ENCODE data around the gene CDH4.
"Not testable (repeated sequence)": the region's sequence is repeated elsewhere in the genome, so short reads cannot be mapped to it uniquely, and the experiment has no call there.

The CDH4 gene

DNA sequence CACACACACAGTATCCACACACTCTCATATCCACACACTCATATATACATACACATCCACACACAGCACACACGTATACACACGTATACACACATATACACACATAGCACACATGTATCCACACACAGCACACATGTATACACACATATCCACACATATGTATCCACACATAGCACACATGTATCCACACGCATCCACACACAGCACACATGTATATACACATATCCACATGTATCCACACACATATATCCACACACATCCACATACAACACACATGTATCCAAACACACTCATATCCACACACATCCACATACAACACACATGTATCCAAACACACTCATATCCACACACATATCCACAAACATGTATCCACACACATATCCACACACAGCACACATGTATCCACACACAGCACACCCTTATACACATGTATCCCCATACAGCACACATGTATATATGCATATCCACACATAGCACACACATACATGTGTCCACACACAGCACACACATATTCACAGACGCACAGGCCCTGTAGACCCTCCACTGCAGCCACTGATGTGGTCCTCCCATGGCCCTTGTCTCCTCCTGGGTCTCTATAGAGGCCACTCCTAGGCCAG, 172.1 kb downstream of the CDH4 start:
- no peak overlapping the region for H3K27ac ChIP-seq (ENCODE audit: extremely low read depth, low read depth, low read length)
- TF ChIP-seq, protein P1, sequence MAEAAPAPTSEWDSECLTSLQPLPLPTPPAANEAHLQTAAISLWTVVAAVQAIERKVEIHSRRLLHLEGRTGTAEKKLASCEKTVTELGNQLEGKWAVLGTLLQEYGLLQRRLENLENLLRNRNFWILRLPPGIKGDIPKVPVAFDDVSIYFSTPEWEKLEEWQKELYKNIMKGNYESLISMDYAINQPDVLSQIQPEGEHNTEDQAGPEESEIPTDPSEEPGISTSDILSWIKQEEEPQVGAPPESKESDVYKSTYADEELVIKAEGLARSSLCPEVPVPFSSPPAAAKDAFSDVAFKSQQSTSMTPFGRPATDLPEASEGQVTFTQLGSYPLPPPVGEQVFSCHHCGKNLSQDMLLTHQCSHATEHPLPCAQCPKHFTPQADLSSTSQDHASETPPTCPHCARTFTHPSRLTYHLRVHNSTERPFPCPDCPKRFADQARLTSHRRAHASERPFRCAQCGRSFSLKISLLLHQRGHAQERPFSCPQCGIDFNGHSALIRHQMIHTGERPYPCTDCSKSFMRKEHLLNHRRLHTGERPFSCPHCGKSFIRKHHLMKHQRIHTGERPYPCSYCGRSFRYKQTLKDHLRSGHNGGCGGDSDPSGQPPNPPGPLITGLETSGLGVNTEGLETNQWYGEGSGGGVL (tag by site-specific recombination; IDR thresholded peaks at IDR 0.05) = no peak
- TF ChIP-seq, protein P2, sequence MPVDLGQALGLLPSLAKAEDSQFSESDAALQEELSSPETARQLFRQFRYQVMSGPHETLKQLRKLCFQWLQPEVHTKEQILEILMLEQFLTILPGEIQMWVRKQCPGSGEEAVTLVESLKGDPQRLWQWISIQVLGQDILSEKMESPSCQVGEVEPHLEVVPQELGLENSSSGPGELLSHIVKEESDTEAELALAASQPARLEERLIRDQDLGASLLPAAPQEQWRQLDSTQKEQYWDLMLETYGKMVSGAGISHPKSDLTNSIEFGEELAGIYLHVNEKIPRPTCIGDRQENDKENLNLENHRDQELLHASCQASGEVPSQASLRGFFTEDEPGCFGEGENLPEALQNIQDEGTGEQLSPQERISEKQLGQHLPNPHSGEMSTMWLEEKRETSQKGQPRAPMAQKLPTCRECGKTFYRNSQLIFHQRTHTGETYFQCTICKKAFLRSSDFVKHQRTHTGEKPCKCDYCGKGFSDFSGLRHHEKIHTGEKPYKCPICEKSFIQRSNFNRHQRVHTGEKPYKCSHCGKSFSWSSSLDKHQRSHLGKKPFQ (tag by site-specific recombination; IDR thresholded peaks at IDR 0.05) = peak; percentile 66
- H3K36me3 ChIP-seq (ENCODE audit: control insufficient read depth in 2 of 2, insufficient read depth in 1 of 2, low read length in 2 of 2) = no peaks in the 10 kb centered on the region
- no peaks in the 10 kb centered on the region for H3K9me3 ChIP-seq (ENCODE audit: control insufficient read depth, insufficient read depth, low read depth, low read length)
- H3K4me3 ChIP-seq (ENCODE audit: low read depth, low read length) = no peak overlapping the region
- no peaks in the 10 kb centered on the region for H3K4me1 ChIP-seq (ENCODE audit: control insufficient read depth, insufficient read depth, low read length)
- POLR2A ChIA-PET = no interaction called here
- CTCF ChIA-PET = no interaction called here

DNA sequence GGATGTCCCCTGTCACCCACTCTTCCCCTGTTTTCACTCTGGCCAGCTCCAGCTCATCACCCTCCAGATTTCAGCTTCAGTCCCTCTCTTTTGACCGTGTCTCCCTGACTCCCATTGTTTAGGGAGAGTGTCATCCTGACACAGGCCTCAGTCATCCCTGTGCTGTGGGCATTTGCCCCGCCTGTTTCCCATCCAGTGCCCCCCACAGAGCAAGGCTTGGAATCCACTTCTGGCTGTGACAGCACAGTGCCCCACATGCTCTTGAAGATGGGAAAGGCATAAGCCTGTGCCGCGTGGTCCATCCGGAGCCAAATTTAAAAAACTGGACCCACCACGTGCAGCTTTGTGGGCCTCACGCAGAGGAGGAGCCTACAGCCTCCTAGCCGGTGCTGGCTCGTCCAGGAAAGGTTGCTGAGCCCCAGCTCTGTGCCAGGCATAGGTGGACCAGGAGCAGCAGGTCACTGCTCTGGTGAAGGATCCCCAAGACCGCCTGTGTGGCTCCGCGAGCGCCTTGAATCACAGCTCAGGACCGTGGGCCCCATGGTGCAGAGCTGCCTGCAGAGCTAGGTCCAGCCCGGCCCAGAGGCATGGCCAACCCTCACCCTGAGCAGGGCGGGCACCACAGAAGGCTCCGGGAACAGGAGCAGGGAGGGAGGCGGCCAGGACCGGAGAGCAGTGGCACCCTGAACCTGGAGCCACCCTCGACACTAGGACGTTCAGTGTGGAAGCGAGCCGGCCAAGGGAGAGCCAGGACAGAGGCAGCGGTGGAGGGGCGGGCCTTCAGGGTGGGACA, 172.8 kb downstream of the CDH4 start:
- ChIA-PET POLR2A (no interaction called here), CTCF (no interaction called here)

DNA sequence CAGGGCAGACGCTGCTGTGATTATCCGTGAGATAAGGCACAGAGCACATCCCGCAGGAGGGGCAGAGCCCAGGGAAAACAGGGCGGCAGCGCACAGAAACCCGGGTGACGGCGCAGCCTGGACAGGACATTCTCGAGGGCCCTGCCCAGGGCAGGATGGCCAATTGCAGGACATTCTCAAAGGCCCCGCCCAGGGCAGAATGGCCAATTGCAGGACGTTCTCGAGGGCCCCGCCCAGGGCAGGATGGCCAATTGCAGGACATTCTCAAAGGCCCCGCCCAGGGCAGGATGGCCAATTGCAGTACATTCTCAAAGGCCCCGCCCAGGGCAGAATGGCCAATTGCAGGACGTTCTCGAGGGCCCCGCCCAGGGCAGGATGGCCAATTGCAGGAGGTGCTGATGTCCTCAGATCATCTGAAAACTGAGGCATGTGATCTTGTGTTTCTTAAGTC, 173.5 kb downstream of the CDH4 start:
- H3K9me3 ChIP-seq (ENCODE audit: control insufficient read depth, insufficient read depth, low read depth, low read length); H3K36me3 ChIP-seq (ENCODE audit: control insufficient read depth in 2 of 2, insufficient read depth in 1 of 2, low read length in 2 of 2); H3K4me3 ChIP-seq (ENCODE audit: low read depth, low read length); CTCF ChIA-PET; H3K4me1 ChIP-seq (ENCODE audit: control insufficient read depth, insufficient read depth, low read length); POLR2A ChIA-PET; H3K27ac ChIP-seq (ENCODE audit: extremely low read depth, low read depth, low read length): not testable (repeated sequence)
- 0 out of 2 replicates have a peak, but pooled peaks have one; percentile 23 for TF ChIP-seq SP2 (tag by site-specific recombination; IDR thresholded peaks at IDR 0.05)

More for the DNA sequence above, 172.8 kb downstream of the CDH4 start:
- no peaks in the 10 kb centered on the region for H3K36me3 ChIP-seq (ENCODE audit: control insufficient read depth in 2 of 2, insufficient read depth in 1 of 2, low read length in 2 of 2)
- no peak overlapping the region for H3K27ac ChIP-seq (ENCODE audit: extremely low read depth, low read depth, low read length)
- no peaks in the 10 kb centered on the region; the same call in 1 of the 2 replicates for H3K4me1 ChIP-seq (ENCODE audit: control insufficient read depth, insufficient read depth, low read length)
- no peak overlapping the region for H3K4me3 ChIP-seq (ENCODE audit: low read depth, low read length)
- no peaks in the 10 kb centered on the region for H3K9me3 ChIP-seq (ENCODE audit: control insufficient read depth, insufficient read depth, low read depth, low read length)
- TF ChIP-seq, protein P3, sequence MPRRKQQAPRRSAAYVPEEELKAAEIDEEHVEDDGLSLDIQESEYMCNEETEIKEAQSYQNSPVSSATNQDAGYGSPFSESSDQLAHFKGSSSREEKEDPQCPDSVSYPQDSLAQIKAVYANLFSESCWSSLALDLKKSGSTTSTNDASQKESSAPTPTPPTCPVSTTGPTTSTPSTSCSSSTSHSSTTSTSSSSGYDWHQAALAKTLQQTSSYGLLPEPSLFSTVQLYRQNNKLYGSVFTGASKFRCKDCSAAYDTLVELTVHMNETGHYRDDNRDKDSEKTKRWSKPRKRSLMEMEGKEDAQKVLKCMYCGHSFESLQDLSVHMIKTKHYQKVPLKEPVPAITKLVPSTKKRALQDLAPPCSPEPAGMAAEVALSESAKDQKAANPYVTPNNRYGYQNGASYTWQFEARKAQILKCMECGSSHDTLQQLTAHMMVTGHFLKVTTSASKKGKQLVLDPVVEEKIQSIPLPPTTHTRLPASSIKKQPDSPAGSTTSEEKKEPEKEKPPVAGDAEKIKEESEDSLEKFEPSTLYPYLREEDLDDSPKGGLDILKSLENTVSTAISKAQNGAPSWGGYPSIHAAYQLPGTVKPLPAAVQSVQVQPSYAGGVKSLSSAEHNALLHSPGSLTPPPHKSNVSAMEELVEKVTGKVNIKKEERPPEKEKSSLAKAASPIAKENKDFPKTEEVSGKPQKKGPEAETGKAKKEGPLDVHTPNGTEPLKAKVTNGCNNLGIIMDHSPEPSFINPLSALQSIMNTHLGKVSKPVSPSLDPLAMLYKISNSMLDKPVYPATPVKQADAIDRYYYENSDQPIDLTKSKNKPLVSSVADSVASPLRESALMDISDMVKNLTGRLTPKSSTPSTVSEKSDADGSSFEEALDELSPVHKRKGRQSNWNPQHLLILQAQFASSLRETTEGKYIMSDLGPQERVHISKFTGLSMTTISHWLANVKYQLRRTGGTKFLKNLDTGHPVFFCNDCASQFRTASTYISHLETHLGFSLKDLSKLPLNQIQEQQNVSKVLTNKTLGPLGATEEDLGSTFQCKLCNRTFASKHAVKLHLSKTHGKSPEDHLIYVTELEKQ (tag by site-specific recombination; IDR thresholded peaks at IDR 0.05; ENCODE audit: borderline replicate concordance) = no peak
- TF ChIP-seq, protein P4, sequence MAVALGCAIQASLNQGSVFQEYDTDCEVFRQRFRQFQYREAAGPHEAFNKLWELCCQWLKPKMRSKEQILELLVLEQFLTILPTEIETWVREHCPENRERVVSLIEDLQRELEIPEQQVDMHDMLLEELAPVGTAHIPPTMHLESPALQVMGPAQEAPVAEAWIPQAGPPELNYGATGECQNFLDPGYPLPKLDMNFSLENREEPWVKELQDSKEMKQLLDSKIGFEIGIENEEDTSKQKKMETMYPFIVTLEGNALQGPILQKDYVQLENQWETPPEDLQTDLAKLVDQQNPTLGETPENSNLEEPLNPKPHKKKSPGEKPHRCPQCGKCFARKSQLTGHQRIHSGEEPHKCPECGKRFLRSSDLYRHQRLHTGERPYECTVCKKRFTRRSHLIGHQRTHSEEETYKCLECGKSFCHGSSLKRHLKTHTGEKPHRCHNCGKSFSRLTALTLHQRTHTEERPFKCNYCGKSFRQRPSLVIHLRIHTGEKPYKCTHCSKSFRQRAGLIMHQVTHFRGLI (tag by site-specific recombination; IDR thresholded peaks at IDR 0.05) = peak; percentile 70

DNA sequence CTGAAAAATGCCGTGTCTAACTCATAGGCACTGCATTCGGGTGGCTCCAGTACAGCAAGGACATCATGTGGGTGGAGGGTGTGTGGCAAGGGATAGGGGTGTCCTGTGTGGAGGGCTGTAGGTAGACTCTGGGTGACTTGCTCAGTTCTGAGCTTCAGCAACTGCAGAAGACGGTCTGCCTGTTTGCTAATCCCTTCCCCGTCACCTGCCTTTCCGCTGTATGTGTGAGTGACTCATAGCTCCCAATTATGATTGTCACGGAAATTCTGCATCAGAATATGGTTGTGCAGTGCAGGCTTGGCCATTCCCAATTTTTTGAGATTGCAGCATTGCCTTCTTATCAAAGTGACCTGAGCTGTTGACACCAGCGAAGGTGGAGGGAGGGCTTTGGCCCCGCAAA, 174.3 kb downstream of the CDH4 start:
- POLR2A ChIA-PET = no interaction called here
- CTCF ChIA-PET = no interaction called here
- Histone ChIP-seq H3K4me3 (ENCODE audit: low read depth, low read length) (no peak overlapping the region), H3K27ac (ENCODE audit: extremely low read depth, low read depth, low read length) (no peak overlapping the region), H3K4me1 (ENCODE audit: control insufficient read depth, insufficient read depth, low read length) (peaks cover 5% of the 10 kb centered on the region), H3K9me3 (ENCODE audit: control insufficient read depth, insufficient read depth, low read depth, low read length) (no peaks in the 10 kb centered on the region), H3K36me3 (ENCODE audit: control insufficient read depth in 2 of 2, insufficient read depth in 1 of 2, low read length in 2 of 2) (no peaks in the 10 kb centered on the region)
- TF ChIP-seq ZNF266 (tag by site-specific recombination; IDR thresholded peaks at IDR 0.05; ENCODE audit: low read depth) (no peak), ZNF747 (tag by site-specific recombination; IDR thresholded peaks at IDR 0.05) (no peak), ZBTB1 (tag by site-specific recombination; IDR thresholded peaks at IDR 0.05) (no peak), ZNF654 (tag by site-specific recombination; IDR thresholded peaks at IDR 0.05; ENCODE audit: low read depth) (no peak), SALL2 (tag by site-specific recombination; IDR thresholded peaks at IDR 0.05; ENCODE audit: borderline replicate concordance) (no peak), ZNF600 (tag by site-specific recombination; IDR thresholded peaks at IDR 0.05) (peak; percentile 48), ZNF701 (tag by site-specific recombination; IDR thresholded peaks at IDR 0.05) (no peak), ZEB2 (tag by site-specific recombination; IDR thresholded peaks at IDR 0.05) (0 out of 2 replicates have a peak, but pooled peaks have one; percentile 25), ZNF341 (tag by site-specific recombination; IDR thresholded peaks at IDR 0.05; ENCODE audit: low read depth) (no peak)
- TF ChIP-seq, protein P5, sequence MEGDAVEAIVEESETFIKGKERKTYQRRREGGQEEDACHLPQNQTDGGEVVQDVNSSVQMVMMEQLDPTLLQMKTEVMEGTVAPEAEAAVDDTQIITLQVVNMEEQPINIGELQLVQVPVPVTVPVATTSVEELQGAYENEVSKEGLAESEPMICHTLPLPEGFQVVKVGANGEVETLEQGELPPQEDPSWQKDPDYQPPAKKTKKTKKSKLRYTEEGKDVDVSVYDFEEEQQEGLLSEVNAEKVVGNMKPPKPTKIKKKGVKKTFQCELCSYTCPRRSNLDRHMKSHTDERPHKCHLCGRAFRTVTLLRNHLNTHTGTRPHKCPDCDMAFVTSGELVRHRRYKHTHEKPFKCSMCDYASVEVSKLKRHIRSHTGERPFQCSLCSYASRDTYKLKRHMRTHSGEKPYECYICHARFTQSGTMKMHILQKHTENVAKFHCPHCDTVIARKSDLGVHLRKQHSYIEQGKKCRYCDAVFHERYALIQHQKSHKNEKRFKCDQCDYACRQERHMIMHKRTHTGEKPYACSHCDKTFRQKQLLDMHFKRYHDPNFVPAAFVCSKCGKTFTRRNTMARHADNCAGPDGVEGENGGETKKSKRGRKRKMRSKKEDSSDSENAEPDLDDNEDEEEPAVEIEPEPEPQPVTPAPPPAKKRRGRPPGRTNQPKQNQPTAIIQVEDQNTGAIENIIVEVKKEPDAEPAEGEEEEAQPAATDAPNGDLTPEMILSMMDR (tag by site-specific recombination; IDR thresholded peaks at IDR 0.05) = no peak
